Esophagus squamous epithelium (tissue), 5 donors: ENCODE measurements around the gene ZC3H18. TPM values are rescaled to one million over a fixed set of nuclear protein-coding genes. Genes with fewer than 3 reads are reported as not detected.

Experiments used
- DNase-seq: peaks from one replicate; lab custom pipeline; 2025; lab: John Stamatoyannopoulos, UW
- H3K27ac ChIP-seq, 4 donors: fragments of 200-600 bp; sonication (generic); one replicate each; pipeline ENCODE4 v1.5.1; 2016 to 2019; ENCODE audit warnings: mild to moderate bottlenecking in 1 of 4
- H3K27me3 ChIP-seq, 4 donors: fragments of 200-600 bp; sonication (generic); 1 replicate in 3 of 4; 2 replicates in 1 of 4; pipeline versions ENCODE4 v1.5.1 to v1.6.0; 2017 to 2021; ENCODE audit warnings: antibody characterized with exemption in 1 of 4
- H3K36me3 ChIP-seq, 3 donors: fragments of 200-600 bp; sonication (generic); one replicate each; pipeline ENCODE4 v1.5.1; 2016 to 2019
- H3K4me1 ChIP-seq, 3 donors: fragments of 200-600 bp; sonication (generic); one replicate each; pipeline ENCODE4 v1.5.1; 2017 to 2019
- H3K4me3 ChIP-seq, 4 donors: fragments of 200-600 bp; sonication (generic); 1 replicate in 3 of 4; 2 replicates in 1 of 4; pipeline ENCODE4 v1.5.1; 2016 to 2019; ENCODE audit warnings: mild to moderate bottlenecking in 2 of 4, moderate library complexity in 1 of 4
- H3K9me3 ChIP-seq, 3 donors: fragments of 200-600 bp; sonication (generic); one replicate each; pipeline ENCODE4 v1.5.1; 2016 to 2019
- CTCF ChIP-seq, 6 experiments: fragments of 450-650 bp in 4 of 6; fragments of 200-600 bp in 2 of 6; sonication (generic) in 2 of 6; IDR thresholded peaks; one replicate each; pipeline ENCODE4 v1.5.1; 2016 to 2019; ENCODE audit warnings: antibody characterized with exemption in 6 of 6, mild to moderate bottlenecking in 4 of 6, moderate library complexity in 4 of 6
- POLR2A ChIP-seq, 4 donors: fragments of 450-650 bp; IDR thresholded peaks; one replicate each; pipeline ENCODE4 v1.6.1; 2017; ENCODE audit warnings: antibody characterized with exemption in 4 of 4, mild to moderate bottlenecking in 4 of 4, moderate library complexity in 3 of 4
- WGBS, 2 donors: methylation state at CpG; one replicate each; pipeline ENCODE4 v1.1.5; 2018; 5-methylcytosine and 5-hydroxymethylcytosine counted together
- intact Hi-C: fragments of 100-400 bp; cut with DNase I; formaldehyde crosslinking; loops from one replicate; pipeline ENCODE4 v1.15.0; 2022
- total RNA-seq, 4 donors: library from RNA; depleted of rRNA; stranded (reverse); fragments of >200 nt; gene quantifications; one replicate each; pipeline ENCODE4 v1.1.0, GENCODE V29; 2016
- donor health status: DM: yes; HTN: yes; CAD: no.

The ZC3H18 gene
- total RNA-seq, 4 donors from 2014 or later, result 15.4 to 27.3 (median 17.5) TPM

DNA sequence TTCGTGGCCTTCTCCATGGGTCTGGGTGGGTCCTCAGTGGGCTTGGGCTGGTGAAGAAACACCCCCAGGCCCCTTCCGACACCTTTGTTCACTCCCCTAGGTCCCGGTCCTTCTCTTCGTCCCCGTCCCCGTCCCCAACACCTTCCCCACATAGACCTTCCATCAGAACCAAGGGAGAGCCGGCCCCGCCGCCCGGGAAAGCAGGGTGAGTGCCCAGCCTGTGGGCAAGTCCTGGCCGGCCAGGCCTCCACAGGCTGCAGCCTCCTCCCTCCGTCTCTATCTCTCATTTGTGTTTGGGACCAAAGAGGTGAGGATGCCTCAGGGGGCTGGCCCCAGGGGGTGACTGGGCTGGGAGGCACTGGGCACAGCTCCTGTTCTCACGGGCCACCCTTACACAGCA lies 53.7 kb downstream of the ZC3H18 start:
- Histone ChIP-seq H3K27me3 (no peaks in the 10 kb centered on the region), H3K4me3 (no peak overlapping the region), H3K9me3 (no peaks in the 10 kb centered on the region), H3K4me1 (no peaks in the 10 kb centered on the region), H3K36me3 (peaks cover 36 to 97% (median 45%) of the 10 kb centered on the region in 3 donors), H3K27ac (no peak overlapping the region)
- DNase-seq, result no peak
- WGBS, 2 donors, result 86 to 94% methylated on average over 3 to 13 of the region's 13 CpGs
- TF ChIP-seq CTCF (IDR thresholded peaks at IDR 0.05) (no peak), POLR2A (IDR thresholded peaks at IDR 0.05) (no peak)
- intact Hi-C loops, result no loop called here

- Histone ChIP-seq H3K4me1 (no peaks in the 10 kb centered on the region), H3K27ac (no peak overlapping the region), H3K36me3 (peaks cover 36 to 97% (median 43%) of the 10 kb centered on the region in 3 donors), H3K27me3 (no peaks in the 10 kb centered on the region), H3K9me3 (no peaks in the 10 kb centered on the region), H3K4me3 (no peak overlapping the region)
- no peak for DNase-seq
- intact Hi-C loops, result no loop called here
- WGBS, 2 donors, result 90 to 100% methylated on average over 2 of the region's 18 CpGs
- TF ChIP-seq POLR2A (IDR thresholded peaks at IDR 0.05) (no peak), CTCF (IDR thresholded peaks at IDR 0.05) (no peak)
Measured at GRCh38 chr16:88624481-88624880, 54.3 kb downstream of the ZC3H18 start.

- WGBS, 2 donors, result 90% methylated on average over 7 of the region's 17 CpGs; no CpG with 5 or more reads in 1 of the 2 donors
- DNase-seq, result no peak
- TF ChIP-seq POLR2A (IDR thresholded peaks at IDR 0.05) (no peak), CTCF (IDR thresholded peaks at IDR 0.05) (no peak)
Measured at GRCh38 chr16:88624977-88625576, 54.9 kb downstream of the ZC3H18 start.

GRCh38 chr16:88626646-88627045 lies 56.4 kb downstream of the ZC3H18 start:
- peaks cover 41 to 99% (median 44%) of the 10 kb centered on the region in 3 donors for H3K36me3 ChIP-seq

More at GRCh38 chr16:88624977-88625576, 54.9 kb downstream of the ZC3H18 start:
- Histone ChIP-seq H3K27ac (no peak overlapping the region), H3K36me3 (peaks cover 36 to 97% (median 44%) of the 10 kb centered on the region in 3 donors), H3K4me1 (no peaks in the 10 kb centered on the region), H3K9me3 (no peaks in the 10 kb centered on the region), H3K4me3 (no peak overlapping the region), H3K27me3 (no peaks in the 10 kb centered on the region)
- intact Hi-C loops, result no loop called here

More at GRCh38 chr16:88626646-88627045, 56.4 kb downstream of the ZC3H18 start:
- H3K9me3 ChIP-seq, result no peaks in the 10 kb centered on the region
- WGBS, 2 donors, result 92 to 94% methylated on average over 9 of the region's 9 CpGs
- H3K4me3 ChIP-seq, result no peak overlapping the region
- H3K27ac ChIP-seq, result no peak overlapping the region
- no peaks in the 10 kb centered on the region for H3K27me3 ChIP-seq
- intact Hi-C loops, result no loop called here
- H3K4me1 ChIP-seq, result no peaks in the 10 kb centered on the region
- TF ChIP-seq CTCF (IDR thresholded peaks at IDR 0.05) (no peak), POLR2A (IDR thresholded peaks at IDR 0.05) (no peak)
- DNase-seq, result no peak
